ENCODE results near the gene FBXO39. TPM values are rescaled to one million over a fixed set of nuclear protein-coding genes. Genes with fewer than 3 reads are reported as not detected.
"Not testable (repeated sequence)": the region's sequence is repeated elsewhere in the genome, so short reads cannot be mapped to it uniquely, and the experiment has no call there.

FBXO39 gene
- total RNA-seq, 1 donor from 2014 or later, result 0.68 TPM

- ATAC-seq, result no peak
Measured at GRCh38 chr17:6793748-6794493, 17.9 kb downstream of the FBXO39 start.

GRCh38 chr17:6796017-6796886, 20.2 kb downstream of the FBXO39 start:
- no peak for ATAC-seq

- ATAC-seq, result peak; percentile 90
Measured at GRCh38 chr17:6796887-6797490, 21.0 kb downstream of the FBXO39 start.

DNA sequence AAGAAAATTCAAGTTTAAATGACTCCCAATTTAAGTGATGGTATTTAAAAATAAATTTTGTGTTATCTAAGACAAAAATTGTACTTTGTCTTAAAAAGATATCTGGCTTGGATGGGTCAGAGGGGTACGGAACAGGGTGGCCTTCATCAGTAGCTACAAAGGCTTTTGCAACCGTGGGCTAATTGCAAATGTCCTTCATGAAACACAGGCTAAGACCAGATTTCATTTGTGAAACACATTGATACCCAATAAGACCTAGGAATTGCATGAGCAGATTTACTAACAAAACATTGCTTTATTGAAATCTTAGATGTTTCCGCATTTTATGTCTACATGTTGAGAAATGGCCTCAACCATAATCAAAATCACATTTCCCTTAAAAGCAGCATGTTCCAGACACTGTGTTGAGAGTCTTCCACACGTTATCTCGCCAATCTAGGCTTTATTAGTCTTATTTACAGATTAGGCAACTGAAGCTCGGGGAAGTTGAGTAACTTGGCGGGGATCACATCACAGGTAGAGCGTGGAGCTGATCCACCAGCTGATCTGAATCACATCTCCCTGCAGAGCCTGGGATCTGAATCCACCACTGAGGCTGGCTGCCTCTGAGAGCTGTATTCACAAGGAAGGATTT, 21.8 kb downstream of the FBXO39 start:
- ATAC-seq, result peak; percentile 62

DNA sequence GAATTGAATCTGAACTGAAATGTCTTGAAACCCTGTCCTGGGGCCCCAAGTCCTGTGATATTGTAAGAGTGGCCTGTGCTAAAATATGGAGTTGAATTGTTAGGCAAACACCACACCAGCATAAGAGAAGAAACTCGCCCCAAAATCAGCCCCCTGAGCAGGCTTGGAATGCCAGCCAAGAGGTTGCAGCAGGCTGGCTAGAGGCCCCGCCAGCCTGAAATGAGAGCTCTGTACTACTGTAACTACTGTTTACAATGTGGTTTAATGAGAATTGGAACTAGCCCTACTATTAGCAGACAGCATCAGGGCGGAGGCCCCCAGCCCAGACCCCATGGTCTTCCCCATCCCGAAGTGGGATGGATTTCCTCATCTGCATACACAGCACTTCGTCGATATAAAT, 23.7 kb downstream of the FBXO39 start:
- no peak for ATAC-seq

GRCh38 chr17:6800422-6801027, 24.5 kb downstream of the FBXO39 start:
- no peak for ATAC-seq

GRCh38 chr17:6811510-6811909, 35.5 kb downstream of the FBXO39 start:
- ATAC-seq, result no peak

DNA sequence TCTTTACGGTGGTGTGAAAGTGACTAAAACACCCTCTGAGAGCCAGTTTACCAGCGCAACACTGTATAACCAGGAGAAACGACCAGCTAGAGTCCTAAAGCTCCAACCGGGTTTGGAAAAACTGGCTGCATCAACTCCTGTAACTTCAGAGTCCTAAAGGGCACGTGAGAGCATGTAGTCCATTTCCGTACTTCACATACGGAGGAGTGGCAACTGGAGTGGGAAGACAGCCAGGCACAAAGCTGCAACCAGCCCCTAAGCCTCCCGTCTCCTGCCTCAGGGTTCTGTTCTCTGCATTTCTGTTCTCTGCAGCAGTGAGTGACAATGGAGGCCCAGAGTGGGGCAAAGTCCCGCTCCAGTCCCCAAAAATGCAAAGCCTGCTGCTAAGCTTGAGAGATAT, 36.3 kb downstream of the FBXO39 start:
- peak; percentile 52 for ATAC-seq

- ATAC-seq, result no peak
Measured at GRCh38 chr17:6815775-6816174, 39.8 kb downstream of the FBXO39 start.

DNA sequence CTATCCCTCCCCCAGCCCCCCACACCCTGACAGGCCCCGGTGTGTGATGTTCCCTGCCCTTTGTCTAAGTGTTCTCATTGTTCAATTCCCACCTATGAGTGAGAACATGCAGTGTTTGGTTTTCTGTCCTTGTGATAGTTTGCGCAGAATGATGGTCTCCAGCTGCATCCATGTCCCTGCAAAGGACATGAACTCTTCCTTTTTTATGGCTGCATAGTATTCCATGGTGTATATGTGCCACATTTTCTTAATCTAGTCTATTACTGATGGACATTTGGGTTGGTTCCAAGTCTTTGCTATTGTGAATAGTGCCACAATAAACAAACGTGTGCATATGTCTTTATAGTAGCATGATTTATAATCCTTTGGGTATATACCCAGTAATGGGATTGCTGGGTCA, 40.4 kb downstream of the FBXO39 start:
- ATAC-seq, result not testable (repeated sequence)

- no peak for ATAC-seq
Measured at GRCh38 chr17:6818938-6819337, 42.9 kb downstream of the FBXO39 start.

DNA sequence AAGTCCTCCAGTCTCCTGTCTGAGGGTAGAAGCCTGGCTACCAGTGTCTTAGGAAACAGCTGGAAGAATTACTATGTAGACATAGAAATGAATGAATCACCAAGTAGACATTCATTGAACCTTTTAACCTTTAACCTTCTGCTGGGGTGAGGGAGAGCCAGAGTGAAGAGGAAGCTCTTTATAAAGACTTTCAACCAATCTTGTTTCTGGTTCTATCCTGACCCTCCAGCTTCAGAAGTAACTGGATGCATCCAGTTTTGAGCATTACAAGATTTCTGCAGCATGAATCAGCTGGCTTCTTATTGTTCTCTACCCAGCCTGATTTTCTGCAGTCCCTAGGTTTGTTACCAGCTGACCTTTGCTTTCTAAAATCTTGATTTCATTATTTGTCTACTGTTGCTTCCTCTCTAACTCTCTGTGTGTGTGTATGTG, 47.0 kb downstream of the FBXO39 start:
- ATAC-seq, result peak; percentile 92

DNA sequence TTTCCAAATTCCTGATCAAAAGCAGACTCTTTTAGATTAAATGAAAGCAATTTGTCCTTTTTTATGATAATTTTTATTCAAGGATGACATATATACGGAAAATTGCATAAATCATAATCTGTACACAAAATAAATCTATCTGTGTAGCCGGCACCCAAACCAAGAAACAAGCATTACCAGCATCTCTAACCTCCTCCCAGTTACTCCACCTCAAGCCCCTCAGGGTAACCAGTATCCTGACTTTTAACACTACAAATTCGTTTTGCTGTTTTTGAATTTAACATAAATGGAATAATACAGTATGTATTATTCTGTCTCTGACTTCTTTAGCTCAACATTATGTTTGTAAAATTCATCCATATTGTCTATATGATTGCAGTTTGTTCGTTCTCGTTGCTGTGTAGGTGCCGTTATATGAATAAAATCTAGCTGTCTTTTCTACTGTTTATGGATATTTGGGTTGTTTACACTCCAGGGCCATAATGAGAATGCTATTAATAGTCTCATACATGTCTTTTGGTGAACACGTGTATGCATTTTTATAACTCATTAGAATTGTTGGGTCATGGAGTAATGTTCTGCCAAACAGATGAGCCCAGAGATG, 54.5 kb downstream of the FBXO39 start:
- ATAC-seq, result no peak

GRCh38 chr17:6831661-6832263, 55.7 kb downstream of the FBXO39 start, which contains the start of gene TEKT1:
Gene TEKT1, minus strand, starts transcription at chr17:6831729. Its CDS starts 1,353 bp downstream, at chr17:6830376.
- ATAC-seq, result peak; percentile 89

Other genes starting within 250 kb of the FBXO39 start
- 20.1 TPM for gene PITPNM3, start 219.7 kb upstream of the FBXO39 start, total RNA-seq
- gene KIAA0753, start 135.5 kb upstream of the FBXO39 start, total RNA-seq, result 8.6 TPM
- 322 TPM for gene TXNDC17, start 135.2 kb upstream of the FBXO39 start, total RNA-seq
- gene MED31, start 124.6 kb upstream of the FBXO39 start, total RNA-seq, result 15.3 TPM
- 1.7 TPM for gene C17orf100, start 124.5 kb upstream of the FBXO39 start, total RNA-seq
- gene SLC13A5, start 62.8 kb upstream of the FBXO39 start, total RNA-seq, result 3.5 TPM
- gene XAF1, start 20.2 kb upstream of the FBXO39 start, total RNA-seq, result 13.0 TPM
- not detected for gene TEKT1, start 55.5 kb downstream of the FBXO39 start, total RNA-seq
- gene ALOX12, start 219.8 kb downstream of the FBXO39 start, total RNA-seq, result 16.9 TPM
- 126 TPM for gene RNASEK, start 236.4 kb downstream of the FBXO39 start, total RNA-seq
- gene BCL6B, start 246.8 kb downstream of the FBXO39 start, total RNA-seq, result 3.7 TPM